ENCODE measurements around the gene TNFSF12. TPM values are rescaled to one million over a fixed set of nuclear protein-coding genes. Genes with fewer than 3 reads are reported as not detected.

TNFSF12 gene
- polyA plus RNA-seq, 3 donors = 37.7 to 98.3 (median 50.2) TPM

DNA sequence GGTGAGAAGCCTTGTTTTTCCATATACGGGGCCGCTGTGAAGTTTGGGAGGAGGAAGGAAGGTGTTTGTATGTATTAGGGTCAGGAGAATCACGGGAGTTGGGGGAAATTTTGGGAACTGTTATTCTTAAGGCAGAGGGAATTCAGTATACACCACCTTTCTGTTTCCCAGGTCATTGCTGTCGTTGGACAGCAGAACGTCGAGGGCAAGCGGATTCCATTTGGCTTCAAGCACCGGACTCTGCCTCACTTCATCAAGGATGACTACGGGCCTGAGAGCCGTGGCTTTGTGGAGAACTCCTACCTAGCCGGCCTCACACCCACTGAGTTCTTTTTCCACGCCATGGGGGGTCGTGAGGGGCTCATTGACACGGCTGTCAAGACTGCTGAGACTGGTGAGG lies 47.1 kb upstream of the TNFSF12 start:
- Histone ChIP-seq H2AFZ (ENCODE audit: insufficient read depth, low read depth, low read length, poor library complexity, severe bottlenecking) (no peak overlapping the region), H3K27ac (ENCODE audit: low read depth in 1 of 2, low read length in 2 of 2) (no peak overlapping the region), H4K20me1 (ENCODE audit: insufficient read depth, low read length) (peaks cover 48% of the 10 kb centered on the region), H3K4me2 (replicated peaks; ENCODE audit: extremely low read depth, low read length, poor library complexity, severe bottlenecking) (no peak overlapping the region), H3K27me3 (ENCODE audit: control insufficient read depth in 2 of 2, insufficient read depth in 2 of 2, low read length in 2 of 2) (no peaks in the 10 kb centered on the region), H3K79me2 (ENCODE audit: insufficient read depth, low read length) (peaks cover 6% of the 10 kb centered on the region), H3K36me3 (replicated peaks in 1 of 2; ENCODE audit: control insufficient read depth in 1 of 2, insufficient read depth in 2 of 2, low read length in 2 of 2) (peaks cover 94 to 97% of the 10 kb centered on the region in 2 donors), H3K9me3 (replicated peaks in 1 of 2; ENCODE audit: control insufficient read depth in 1 of 2, insufficient read depth in 1 of 2, low read length in 2 of 2) (no peaks in the 10 kb centered on the region), H3K9ac (ENCODE audit: insufficient read depth, low read length, poor library complexity, severe bottlenecking) (no peak overlapping the region), H3K4me3 (replicated peaks in 1 of 3; ENCODE audit: low read depth in 2 of 3, low read length in 3 of 3) (no peak overlapping the region), H3K4me1 (ENCODE audit: control insufficient read depth in 1 of 2, insufficient read depth in 2 of 2, low read length in 2 of 2) (no peaks in the 10 kb centered on the region)
- no peak for DNase-seq
- intact Hi-C loops (cut with micrococcal nuclease) = loop anchor here in 1 of 2 donors (5.0 kb wide), 1 partner anchor 86 kb away; no protein-coding TSS in a partner anchor
- 98% methylated on average over 8 of the region's 14 CpGs for WGBS (ENCODE audit: insufficient coverage)
- Mint-ChIP-seq H3K9me3 (no peaks in the 10 kb centered on the region), H3K36me3 (peaks cover 85 to 97% of the 10 kb centered on the region in 2 donors), H3K4me1 (no peaks in the 10 kb centered on the region), H3K4me3 (no peak overlapping the region), H3K27ac (peak overlapping the region in 2 of 7 donors; percentile 19 to 43), H3K27me3 (ENCODE audit: low read depth in 3 of 3) (peaks cover 0 to 1% (median 1%) of the 10 kb centered on the region in 3 donors)
- TF ChIP-seq, protein P1, sequence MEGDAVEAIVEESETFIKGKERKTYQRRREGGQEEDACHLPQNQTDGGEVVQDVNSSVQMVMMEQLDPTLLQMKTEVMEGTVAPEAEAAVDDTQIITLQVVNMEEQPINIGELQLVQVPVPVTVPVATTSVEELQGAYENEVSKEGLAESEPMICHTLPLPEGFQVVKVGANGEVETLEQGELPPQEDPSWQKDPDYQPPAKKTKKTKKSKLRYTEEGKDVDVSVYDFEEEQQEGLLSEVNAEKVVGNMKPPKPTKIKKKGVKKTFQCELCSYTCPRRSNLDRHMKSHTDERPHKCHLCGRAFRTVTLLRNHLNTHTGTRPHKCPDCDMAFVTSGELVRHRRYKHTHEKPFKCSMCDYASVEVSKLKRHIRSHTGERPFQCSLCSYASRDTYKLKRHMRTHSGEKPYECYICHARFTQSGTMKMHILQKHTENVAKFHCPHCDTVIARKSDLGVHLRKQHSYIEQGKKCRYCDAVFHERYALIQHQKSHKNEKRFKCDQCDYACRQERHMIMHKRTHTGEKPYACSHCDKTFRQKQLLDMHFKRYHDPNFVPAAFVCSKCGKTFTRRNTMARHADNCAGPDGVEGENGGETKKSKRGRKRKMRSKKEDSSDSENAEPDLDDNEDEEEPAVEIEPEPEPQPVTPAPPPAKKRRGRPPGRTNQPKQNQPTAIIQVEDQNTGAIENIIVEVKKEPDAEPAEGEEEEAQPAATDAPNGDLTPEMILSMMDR (IDR thresholded peaks at IDR 0.05) = no peak

DNA sequence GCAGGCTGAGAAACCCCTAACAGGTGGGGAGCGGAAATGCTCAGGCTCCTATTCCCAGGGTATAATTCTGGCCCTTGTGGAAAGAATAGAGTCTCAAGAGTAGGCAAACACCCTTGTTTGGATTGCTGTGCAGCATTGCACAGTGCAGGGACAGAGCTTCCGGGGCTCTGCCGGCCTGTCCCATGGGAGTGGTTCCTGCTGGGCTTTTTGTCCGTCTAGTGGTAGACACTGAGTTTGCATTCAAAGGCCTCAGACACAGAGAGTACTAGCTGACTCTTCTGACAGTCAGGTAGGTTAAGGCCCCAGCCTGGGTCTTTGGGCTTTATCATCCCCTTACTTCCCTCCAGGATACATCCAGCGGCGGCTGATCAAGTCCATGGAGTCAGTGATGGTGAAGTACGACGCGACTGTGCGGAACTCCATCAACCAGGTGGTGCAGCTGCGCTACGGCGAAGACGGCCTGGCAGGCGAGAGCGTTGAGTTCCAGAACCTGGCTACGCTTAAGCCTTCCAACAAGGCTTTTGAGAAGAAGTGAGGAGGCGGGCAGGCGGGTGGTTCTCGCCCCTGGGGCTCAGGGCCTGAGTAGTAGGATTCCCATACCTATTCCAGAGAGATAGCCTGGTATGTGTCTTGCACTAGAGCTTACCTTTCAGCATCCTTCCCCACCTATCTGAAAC lies 46.5 kb upstream of the TNFSF12 start:
- Mint-ChIP-seq H3K4me1 (no peaks in the 10 kb centered on the region), H3K36me3 (peaks cover 84 to 97% of the 10 kb centered on the region in 2 donors), H3K9me3 (no peaks in the 10 kb centered on the region), H3K27ac (no peak overlapping the region), H3K4me3 (no peak overlapping the region), H3K27me3 (ENCODE audit: low read depth in 3 of 3) (peaks cover 0 to 1% (median 1%) of the 10 kb centered on the region in 3 donors)
- H3K4me1 ChIP-seq (ENCODE audit: control insufficient read depth in 1 of 2, insufficient read depth in 2 of 2, low read length in 2 of 2) = no peaks in the 10 kb centered on the region
- intact Hi-C loops (cut with micrococcal nuclease) = loop anchor here in 1 of 2 donors (5.0 kb wide), 1 partner anchor 85 kb away; no protein-coding TSS in a partner anchor
- H3K4me2 ChIP-seq (replicated peaks; ENCODE audit: extremely low read depth, low read length, poor library complexity, severe bottlenecking) = no peak overlapping the region
- H4K20me1 ChIP-seq (ENCODE audit: insufficient read depth, low read length) = peaks cover 44% of the 10 kb centered on the region
- no peaks in the 10 kb centered on the region for H3K9me3 ChIP-seq (replicated peaks in 1 of 2; ENCODE audit: control insufficient read depth in 1 of 2, insufficient read depth in 1 of 2, low read length in 2 of 2)
- WGBS (ENCODE audit: insufficient coverage) = 94% methylated on average over 17 of the region's 20 CpGs
- H3K27me3 ChIP-seq (ENCODE audit: control insufficient read depth in 2 of 2, insufficient read depth in 2 of 2, low read length in 2 of 2) = no peaks in the 10 kb centered on the region
- TF ChIP-seq, protein P1 (IDR thresholded peaks at IDR 0.05) = no peak
- no peak overlapping the region for H3K9ac ChIP-seq (ENCODE audit: insufficient read depth, low read length, poor library complexity, severe bottlenecking)
- H3K4me3 ChIP-seq (replicated peaks in 1 of 3; ENCODE audit: low read depth in 2 of 3, low read length in 3 of 3) = no peak overlapping the region
- DNase-seq = no peak
- H3K79me2 ChIP-seq (ENCODE audit: insufficient read depth, low read length) = peaks cover 5% of the 10 kb centered on the region
- H3K36me3 ChIP-seq (replicated peaks in 1 of 2; ENCODE audit: control insufficient read depth in 1 of 2, insufficient read depth in 2 of 2, low read length in 2 of 2) = peaks cover 90 to 97% of the 10 kb centered on the region in 2 donors
- no peak overlapping the region for H3K27ac ChIP-seq (ENCODE audit: low read depth in 1 of 2, low read length in 2 of 2)
- H2AFZ ChIP-seq (ENCODE audit: insufficient read depth, low read depth, low read length, poor library complexity, severe bottlenecking) = no peak overlapping the region
